Measurements from ENCODE around the gene VCPKMT.

Gene VCPKMT

GRCh38 chr14:50101417-50101816 is 15.0 kb downstream of the VCPKMT start:
- TF ChIP-seq, protein P1, sequence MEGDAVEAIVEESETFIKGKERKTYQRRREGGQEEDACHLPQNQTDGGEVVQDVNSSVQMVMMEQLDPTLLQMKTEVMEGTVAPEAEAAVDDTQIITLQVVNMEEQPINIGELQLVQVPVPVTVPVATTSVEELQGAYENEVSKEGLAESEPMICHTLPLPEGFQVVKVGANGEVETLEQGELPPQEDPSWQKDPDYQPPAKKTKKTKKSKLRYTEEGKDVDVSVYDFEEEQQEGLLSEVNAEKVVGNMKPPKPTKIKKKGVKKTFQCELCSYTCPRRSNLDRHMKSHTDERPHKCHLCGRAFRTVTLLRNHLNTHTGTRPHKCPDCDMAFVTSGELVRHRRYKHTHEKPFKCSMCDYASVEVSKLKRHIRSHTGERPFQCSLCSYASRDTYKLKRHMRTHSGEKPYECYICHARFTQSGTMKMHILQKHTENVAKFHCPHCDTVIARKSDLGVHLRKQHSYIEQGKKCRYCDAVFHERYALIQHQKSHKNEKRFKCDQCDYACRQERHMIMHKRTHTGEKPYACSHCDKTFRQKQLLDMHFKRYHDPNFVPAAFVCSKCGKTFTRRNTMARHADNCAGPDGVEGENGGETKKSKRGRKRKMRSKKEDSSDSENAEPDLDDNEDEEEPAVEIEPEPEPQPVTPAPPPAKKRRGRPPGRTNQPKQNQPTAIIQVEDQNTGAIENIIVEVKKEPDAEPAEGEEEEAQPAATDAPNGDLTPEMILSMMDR (conservative IDR thresholded peaks at IDR 0.05; ENCODE audit: low read length), result no peak
- no peak for TF ChIP-seq EZH2phosphoT487 (IDR thresholded peaks at IDR 0.05; ENCODE audit: borderline replicate concordance)
- H3K79me2 ChIP-seq (ENCODE audit: insufficient read depth, low read length), result no peaks in the 10 kb centered on the region
- no peak overlapping the region for H3K9ac ChIP-seq (ENCODE audit: low read depth, low read length, poor library complexity, severe bottlenecking)
- H3K9me3 ChIP-seq (ENCODE audit: insufficient read depth, low read depth, low read length), result no peaks in the 10 kb centered on the region
- 0 out of 2 replicates have a peak, but pooled peaks cover 3% of the 10 kb centered on the region for H3F3A ChIP-seq (ENCODE audit: low read depth)
- peaks cover 4% of the 10 kb centered on the region for H3K4me1 ChIP-seq (ENCODE audit: insufficient read depth, low read length, poor library complexity, severe bottlenecking)
- H3K36me3 ChIP-seq (ENCODE audit: insufficient read depth, low read length), result no peaks in the 10 kb centered on the region
- H4K20me1 ChIP-seq (ENCODE audit: insufficient read depth, low read length, poor library complexity, severe bottlenecking), result no peaks in the 10 kb centered on the region
- no peak overlapping the region for H2AFZ ChIP-seq (ENCODE audit: low read length)
- H3K9me2 ChIP-seq (replicated peaks; ENCODE audit: low read depth, low read length), result no peaks in the 10 kb centered on the region
- no peak overlapping the region for H3K4me2 ChIP-seq (ENCODE audit: low read depth, low read length, poor library complexity, severe bottlenecking)
- no peaks in the 10 kb centered on the region for H3K27me3 ChIP-seq (ENCODE audit: insufficient read depth, low read length, poor library complexity, severe bottlenecking)
- H3K4me3 ChIP-seq (ENCODE audit: low read length, poor library complexity, severe bottlenecking), result no peak overlapping the region

GRCh38 chr14:50100805-50101204 is 15.6 kb downstream of the VCPKMT start:
- Histone ChIP-seq H3K27me3 (ENCODE audit: insufficient read depth, low read length, poor library complexity, severe bottlenecking) (no peaks in the 10 kb centered on the region), H3K9ac (ENCODE audit: low read depth, low read length, poor library complexity, severe bottlenecking) (no peak overlapping the region), H3K79me2 (ENCODE audit: insufficient read depth, low read length) (no peaks in the 10 kb centered on the region), H4K20me1 (ENCODE audit: insufficient read depth, low read length, poor library complexity, severe bottlenecking) (no peaks in the 10 kb centered on the region), H3K4me3 (ENCODE audit: low read length, poor library complexity, severe bottlenecking) (no peak overlapping the region), H3K4me2 (ENCODE audit: low read depth, low read length, poor library complexity, severe bottlenecking) (no peak overlapping the region), H3F3A (ENCODE audit: low read depth) (0 out of 2 replicates have a peak, but pooled peaks cover 3% of the 10 kb centered on the region), H3K4me1 (ENCODE audit: insufficient read depth, low read length, poor library complexity, severe bottlenecking) (peaks cover 4% of the 10 kb centered on the region), H3K9me2 (replicated peaks; ENCODE audit: low read depth, low read length) (no peaks in the 10 kb centered on the region), H3K9me3 (ENCODE audit: insufficient read depth, low read depth, low read length) (no peaks in the 10 kb centered on the region), H3K36me3 (ENCODE audit: insufficient read depth, low read length) (no peaks in the 10 kb centered on the region), H2AFZ (ENCODE audit: low read length) (no peak overlapping the region)
- TF ChIP-seq, protein P1 (conservative IDR thresholded peaks at IDR 0.05; ENCODE audit: low read length), result no peak
- TF ChIP-seq EZH2phosphoT487 (IDR thresholded peaks at IDR 0.05; ENCODE audit: borderline replicate concordance), result no peak

GRCh38 chr14:50099335-50099734 is 17.0 kb downstream of the VCPKMT start:
- Histone ChIP-seq H3K27me3 (ENCODE audit: insufficient read depth, low read length, poor library complexity, severe bottlenecking) (no peaks in the 10 kb centered on the region), H3K9me3 (ENCODE audit: insufficient read depth, low read depth, low read length) (no peaks in the 10 kb centered on the region), H2AFZ (ENCODE audit: low read length) (no peak overlapping the region), H3K4me1 (ENCODE audit: insufficient read depth, low read length, poor library complexity, severe bottlenecking) (no peaks in the 10 kb centered on the region), H3F3A (ENCODE audit: low read depth) (0 out of 2 replicates have a peak, but pooled peaks cover 3% of the 10 kb centered on the region), H3K4me3 (ENCODE audit: low read length, poor library complexity, severe bottlenecking) (no peak overlapping the region), H3K36me3 (ENCODE audit: insufficient read depth, low read length) (no peaks in the 10 kb centered on the region), H3K9ac (ENCODE audit: low read depth, low read length, poor library complexity, severe bottlenecking) (no peak overlapping the region), H3K4me2 (ENCODE audit: low read depth, low read length, poor library complexity, severe bottlenecking) (no peak overlapping the region), H3K79me2 (ENCODE audit: insufficient read depth, low read length) (no peaks in the 10 kb centered on the region), H3K9me2 (replicated peaks; ENCODE audit: low read depth, low read length) (no peaks in the 10 kb centered on the region), H4K20me1 (ENCODE audit: insufficient read depth, low read length, poor library complexity, severe bottlenecking) (no peaks in the 10 kb centered on the region)
- TF ChIP-seq, protein P1 (conservative IDR thresholded peaks at IDR 0.05; ENCODE audit: low read length), result no peak
- TF ChIP-seq EZH2phosphoT487 (IDR thresholded peaks at IDR 0.05; ENCODE audit: borderline replicate concordance), result no peak
